ENCODE data around the gene PRDM16.

Gene PRDM16

GRCh38 chr1:3275471-3276340, 206.7 kb downstream of the PRDM16 start:
- Histone ChIP-seq H3K4me2 (ENCODE audit: low read depth, low read length, poor library complexity, severe bottlenecking) (no peak overlapping the region), H3K9ac (ENCODE audit: low read depth, low read length, poor library complexity, severe bottlenecking) (no peak overlapping the region), H2AFZ (ENCODE audit: low read length) (no peak overlapping the region), H3K4me1 (ENCODE audit: insufficient read depth, low read length, poor library complexity, severe bottlenecking) (no peaks in the 10 kb centered on the region), H3K79me2 (ENCODE audit: insufficient read depth, low read length) (no peaks in the 10 kb centered on the region), H3F3A (ENCODE audit: low read depth) (no peaks in the 10 kb centered on the region), H3K36me3 (ENCODE audit: insufficient read depth, low read length) (no peaks in the 10 kb centered on the region), H3K9me3 (ENCODE audit: insufficient read depth, low read depth, low read length) (no peaks in the 10 kb centered on the region), H3K27me3 (ENCODE audit: insufficient read depth, low read length, poor library complexity, severe bottlenecking) (no peaks in the 10 kb centered on the region), H4K20me1 (ENCODE audit: insufficient read depth, low read length, poor library complexity, severe bottlenecking) (peaks cover 2% of the 10 kb centered on the region), H3K9me2 (replicated peaks; ENCODE audit: low read depth, low read length) (no peaks in the 10 kb centered on the region), H3K4me3 (ENCODE audit: low read length, poor library complexity, severe bottlenecking) (no peak overlapping the region)
- TF ChIP-seq CTCF (conservative IDR thresholded peaks at IDR 0.05; ENCODE audit: low read length) (no peak), EZH2phosphoT487 (IDR thresholded peaks at IDR 0.05; ENCODE audit: borderline replicate concordance) (no peak)

DNA sequence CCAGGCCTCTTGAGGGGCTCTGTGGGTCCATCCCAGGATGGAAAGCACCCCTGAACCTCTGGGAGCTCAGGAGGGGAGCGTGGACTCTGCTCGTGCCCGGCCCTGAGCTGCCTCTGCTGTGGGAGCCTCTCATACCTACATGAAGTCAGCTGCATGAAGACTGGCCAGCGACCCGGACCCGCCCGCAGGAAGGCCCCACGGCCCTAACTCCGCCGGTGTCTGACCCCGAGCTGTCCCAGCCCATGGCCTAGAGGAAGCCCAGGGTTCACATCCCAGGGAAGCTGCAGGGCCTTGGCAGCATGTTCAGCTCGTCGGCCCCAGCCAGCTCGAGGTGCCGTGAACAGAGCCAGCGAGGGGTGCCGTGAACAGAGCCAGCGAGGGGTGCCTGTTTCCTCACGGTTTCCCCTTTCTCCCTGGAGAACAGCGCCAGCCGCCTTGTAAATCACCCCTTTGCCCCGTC, 207.4 kb downstream of the PRDM16 start:
- Histone ChIP-seq H3K9ac (ENCODE audit: low read depth, low read length, poor library complexity, severe bottlenecking) (no peak overlapping the region), H3K4me3 (ENCODE audit: low read length, poor library complexity, severe bottlenecking) (no peak overlapping the region), H3K36me3 (ENCODE audit: insufficient read depth, low read length) (no peaks in the 10 kb centered on the region), H3K79me2 (ENCODE audit: insufficient read depth, low read length) (no peaks in the 10 kb centered on the region), H2AFZ (ENCODE audit: low read length) (no peak overlapping the region), H3F3A (ENCODE audit: low read depth) (no peaks in the 10 kb centered on the region), H3K27me3 (ENCODE audit: insufficient read depth, low read length, poor library complexity, severe bottlenecking) (no peaks in the 10 kb centered on the region), H3K9me2 (replicated peaks; ENCODE audit: low read depth, low read length) (no peaks in the 10 kb centered on the region), H4K20me1 (ENCODE audit: insufficient read depth, low read length, poor library complexity, severe bottlenecking) (peaks cover 2% of the 10 kb centered on the region), H3K9me3 (ENCODE audit: insufficient read depth, low read depth, low read length) (no peaks in the 10 kb centered on the region), H3K4me2 (ENCODE audit: low read depth, low read length, poor library complexity, severe bottlenecking) (no peak overlapping the region), H3K4me1 (ENCODE audit: insufficient read depth, low read length, poor library complexity, severe bottlenecking) (no peaks in the 10 kb centered on the region)
- TF ChIP-seq CTCF (conservative IDR thresholded peaks at IDR 0.05; ENCODE audit: low read length) (no peak), EZH2phosphoT487 (IDR thresholded peaks at IDR 0.05; ENCODE audit: borderline replicate concordance) (no peak)

DNA sequence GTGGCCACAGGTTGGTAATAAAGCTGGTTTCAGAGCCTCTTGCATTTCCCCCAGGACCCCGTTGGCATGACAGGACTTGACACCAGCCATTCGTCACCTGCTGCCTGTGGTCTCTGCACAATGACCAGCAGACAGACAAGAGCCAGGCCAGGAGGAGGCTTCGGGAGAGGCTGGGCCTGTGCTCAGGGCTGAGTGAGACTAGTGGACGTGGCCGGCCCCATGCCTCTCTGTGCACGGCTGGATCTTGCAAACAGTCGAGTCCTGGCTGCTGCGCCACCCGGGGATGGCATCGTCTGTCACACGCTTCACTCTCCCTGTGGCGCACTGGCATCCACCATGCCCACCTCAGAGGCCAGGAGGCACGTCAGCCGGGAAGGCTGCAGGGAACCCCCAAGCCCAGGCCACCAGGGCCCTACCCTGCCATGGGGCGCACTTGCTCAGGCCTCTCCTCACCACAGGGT, 208.0 kb downstream of the PRDM16 start:
- TF ChIP-seq CTCF (conservative IDR thresholded peaks at IDR 0.05; ENCODE audit: low read length), result no peak
- TF ChIP-seq EZH2phosphoT487 (IDR thresholded peaks at IDR 0.05; ENCODE audit: borderline replicate concordance), result no peak

More for the DNA sequence above, 208.0 kb downstream of the PRDM16 start:
- Histone ChIP-seq H2AFZ (ENCODE audit: low read length) (no peak overlapping the region), H3K9me3 (ENCODE audit: insufficient read depth, low read depth, low read length) (no peaks in the 10 kb centered on the region), H3K4me3 (ENCODE audit: low read length, poor library complexity, severe bottlenecking) (no peak overlapping the region), H3K27me3 (ENCODE audit: insufficient read depth, low read length, poor library complexity, severe bottlenecking) (no peaks in the 10 kb centered on the region), H3F3A (ENCODE audit: low read depth) (no peaks in the 10 kb centered on the region), H3K4me2 (ENCODE audit: low read depth, low read length, poor library complexity, severe bottlenecking) (no peak overlapping the region), H3K9me2 (replicated peaks; ENCODE audit: low read depth, low read length) (no peaks in the 10 kb centered on the region), H3K4me1 (ENCODE audit: insufficient read depth, low read length, poor library complexity, severe bottlenecking) (no peaks in the 10 kb centered on the region), H3K36me3 (ENCODE audit: insufficient read depth, low read length) (no peaks in the 10 kb centered on the region), H4K20me1 (ENCODE audit: insufficient read depth, low read length, poor library complexity, severe bottlenecking) (peaks cover 2% of the 10 kb centered on the region), H3K79me2 (ENCODE audit: insufficient read depth, low read length) (no peaks in the 10 kb centered on the region), H3K9ac (ENCODE audit: low read depth, low read length, poor library complexity, severe bottlenecking) (no peak overlapping the region)
